Transverse colon (tissue), 4 donors: ENCODE data around the gene MRPS31. TPM values are rescaled to one million over a fixed set of nuclear protein-coding genes. Genes with fewer than 3 reads are reported as not detected.

ENCODE experiments used
- DNase-seq: peaks from one replicate; pipeline ENCODE4 v3.0.0-alpha.2; 2019
- H3K27ac ChIP-seq, 4 donors: fragments of 200-600 bp; sonication (generic); 2 replicates each; pipeline ENCODE4 v1.5.1; 2016 to 2018; ENCODE audit warnings: inconsistent platforms in 4 of 4
- H3K27me3 ChIP-seq: fragments of 200-600 bp; sonication (generic); 2 replicates; pipeline ENCODE4 v1.5.1; 2017; ENCODE audit warnings: inconsistent platforms
- H3K36me3 ChIP-seq, 4 donors: fragments of 200-600 bp; sonication (generic); 2 replicates each; pipeline ENCODE4 v1.5.1; 2017 to 2019; ENCODE audit warnings: inconsistent platforms in 4 of 4
- H3K4me1 ChIP-seq, 4 donors: fragments of 200-600 bp; sonication (generic); 2 replicates each; pipeline ENCODE4 v1.5.1; 2017 to 2020; ENCODE audit warnings: inconsistent platforms in 4 of 4
- H3K4me3 ChIP-seq, 4 donors: fragments of 200-600 bp; sonication (generic); 1 replicate in 1 of 4; 2 replicates in 3 of 4; pipeline versions ENCODE4 v1.5.1 to v1.6.1; 2017 to 2019; ENCODE audit warnings: inconsistent platforms in 4 of 4
- H3K9me3 ChIP-seq, 2 donors: fragments of 200-600 bp; sonication (generic); 2 replicates each; pipeline ENCODE4 v1.5.1; 2017 to 2019; ENCODE audit warnings: inconsistent platforms in 2 of 2
- EP300 ChIP-seq: sonication (generic); formaldehyde crosslinking; IDR thresholded peaks from one replicate; pipeline ENCODE4 v1.6.1; 2017; ENCODE audit warnings: antibody characterized with exemption, low read depth
- POLR2A ChIP-seq: fragments of 450-650 bp; IDR thresholded peaks from one replicate; pipeline ENCODE4 v1.6.1; 2016; ENCODE audit warnings: antibody characterized with exemption, mild to moderate bottlenecking, moderate library complexity
- POLR2AphosphoS5 ChIP-seq, 3 donors: sonication (generic); formaldehyde crosslinking; IDR thresholded peaks; one replicate each; pipeline ENCODE4 v1.6.1; 2016; ENCODE audit warnings: antibody characterized with exemption in 3 of 3
- WGBS, 2 donors: methylation state at CpG; one replicate each; pipeline ENCODE4 v1.1.5; 2018; ENCODE audit warnings: low coverage in 1 of 2; 5-methylcytosine and 5-hydroxymethylcytosine counted together
- in situ Hi-C, 4 donors: fragments of 200-750 bp; cut with MboI; loops; one replicate each; pipeline versions ENCODE4 v1.15.0 to v1.15.1; 2017; ENCODE audit warnings: low sequenced_read_pairs in 3 of 4, low pct_ligation_motif_present in 1 of 4, low pct_unique_long_range_greater_than_20kb in 1 of 4
- intact Hi-C: fragments of 100-400 bp; cut with DNase I; formaldehyde crosslinking; loops from one replicate; pipeline ENCODE4 v1.15.1; 2023; ENCODE audit warnings: low total_unique reads
- total RNA-seq, 4 donors: library from RNA; depleted of rRNA; stranded (reverse); fragments of >200 nt; gene quantifications; one replicate each; pipeline ENCODE4 v1.1.0, GENCODE V29; 2016
- TF ChIP-seq, protein P1 (sequence below), 5 experiments: fragments of 200-600 bp in 3 of 5; fragments of 450-650 bp in 2 of 5; sonication (generic) in 3 of 5; IDR thresholded peaks; 1 replicate in 2 of 5; 2 replicates in 3 of 5; pipeline ENCODE4 v1.5.1; 2016 to 2017; ENCODE audit warnings: antibody characterized with exemption in 5 of 5, inconsistent platforms in 3 of 5, mild to moderate bottlenecking in 2 of 5, moderate library complexity in 1 of 5

The MRPS31 gene
- 10 to 100 TPM; 16.1 to 50.2 (median 25.0) TPM for total RNA-seq

- Histone ChIP-seq H3K4me1 (peaks cover 7 to 23% (median 10%) of the 10 kb centered on the region in 4 donors), H3K4me3 (peak within 1 kb of the TSS; percentile 57 to 80 (median 58)), H3K27me3 (no peaks in the 10 kb centered on the region), H3K27ac (peak within 1 kb of the TSS; percentile 84 to 91 (median 88)), H3K9me3 (no peaks in the 10 kb centered on the region), H3K36me3 (peaks cover 0 to 4% (median 0%) of the 10 kb centered on the region in 4 donors)
- TF ChIP-seq POLR2AphosphoS5 (IDR thresholded peaks at IDR 0.05) (peak; percentile 87 to 90 (median 90)), POLR2A (peak; percentile 66), EP300 (no peak)
- TF ChIP-seq, protein P1, sequence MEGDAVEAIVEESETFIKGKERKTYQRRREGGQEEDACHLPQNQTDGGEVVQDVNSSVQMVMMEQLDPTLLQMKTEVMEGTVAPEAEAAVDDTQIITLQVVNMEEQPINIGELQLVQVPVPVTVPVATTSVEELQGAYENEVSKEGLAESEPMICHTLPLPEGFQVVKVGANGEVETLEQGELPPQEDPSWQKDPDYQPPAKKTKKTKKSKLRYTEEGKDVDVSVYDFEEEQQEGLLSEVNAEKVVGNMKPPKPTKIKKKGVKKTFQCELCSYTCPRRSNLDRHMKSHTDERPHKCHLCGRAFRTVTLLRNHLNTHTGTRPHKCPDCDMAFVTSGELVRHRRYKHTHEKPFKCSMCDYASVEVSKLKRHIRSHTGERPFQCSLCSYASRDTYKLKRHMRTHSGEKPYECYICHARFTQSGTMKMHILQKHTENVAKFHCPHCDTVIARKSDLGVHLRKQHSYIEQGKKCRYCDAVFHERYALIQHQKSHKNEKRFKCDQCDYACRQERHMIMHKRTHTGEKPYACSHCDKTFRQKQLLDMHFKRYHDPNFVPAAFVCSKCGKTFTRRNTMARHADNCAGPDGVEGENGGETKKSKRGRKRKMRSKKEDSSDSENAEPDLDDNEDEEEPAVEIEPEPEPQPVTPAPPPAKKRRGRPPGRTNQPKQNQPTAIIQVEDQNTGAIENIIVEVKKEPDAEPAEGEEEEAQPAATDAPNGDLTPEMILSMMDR (IDR thresholded peaks at IDR 0.05): peak in 1 of 5 experiments; percentile 5
- in situ Hi-C loops: no loop called here
- intact Hi-C loops: loop anchor here (10.0 kb wide), 1 partner anchor 1086 kb away; no protein-coding TSS in a partner anchor
- 0% methylated on average over 5 to 26 of the region's 52 CpGs for WGBS, 2 donors
- peak; percentile 97 for DNase-seq
These were observed at the start of gene MRPS31 for GRCh38 chr13:40770934-40771618. Gene MRPS31, minus strand, starts transcription at chr13:40771190. Its CDS starts 54 bp downstream, at chr13:40771136.

- TF ChIP-seq, protein P1 (IDR thresholded peaks at IDR 0.05): no peak
- no peak for TF ChIP-seq POLR2AphosphoS5 (IDR thresholded peaks at IDR 0.05)
- TF ChIP-seq POLR2A: no peak
- TF ChIP-seq EP300: no peak
- intact Hi-C loops: no loop called here
- H3K9me3 ChIP-seq: peaks cover 0 to 7% of the 10 kb centered on the region in 2 donors
- peaks cover 0 to 8% (median 0%) of the 10 kb centered on the region in 4 donors for H3K36me3 ChIP-seq
- H3K4me1 ChIP-seq: no peaks in the 10 kb centered on the region
- in situ Hi-C loops: no loop called here
- no peaks in the 10 kb centered on the region for H3K27me3 ChIP-seq
- no peak overlapping the region for H3K27ac ChIP-seq
- H3K4me3 ChIP-seq: no peak overlapping the region
- 71 to 85% methylated on average over 1 of the region's 1 CpG for WGBS, 2 donors
- no peak for DNase-seq
These were observed 48.9 kb upstream of the MRPS31 start for GRCh38 chr13:40819797-40820315.

DNA sequence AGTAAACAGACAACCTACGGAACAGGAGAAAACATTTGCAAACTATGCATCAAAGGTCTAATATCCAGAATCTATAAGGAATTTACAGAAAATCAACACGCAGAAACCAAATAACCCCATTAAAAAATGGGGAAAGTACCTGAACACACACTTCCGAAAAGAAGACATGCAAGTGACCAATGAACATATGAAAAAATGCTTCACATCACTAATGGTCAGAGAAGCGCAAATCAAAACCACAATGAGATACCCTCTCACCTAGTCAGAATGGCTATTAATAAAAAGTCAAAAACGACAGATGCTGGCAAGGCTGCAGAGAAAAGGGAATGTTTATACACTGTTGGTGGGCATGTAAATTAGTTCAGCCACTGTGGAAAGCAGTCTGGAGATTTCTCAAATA, 47.9 kb upstream of the MRPS31 start:
- Histone ChIP-seq H3K4me1 (no peaks in the 10 kb centered on the region), H3K27me3 (no peaks in the 10 kb centered on the region), H3K36me3 (peaks cover 0 to 14% (median 0%) of the 10 kb centered on the region in 4 donors), H3K4me3 (no peak overlapping the region), H3K9me3 (peaks cover 0 to 9% of the 10 kb centered on the region in 2 donors), H3K27ac (no peak overlapping the region)
- TF ChIP-seq POLR2A: no peak
- TF ChIP-seq POLR2AphosphoS5 (IDR thresholded peaks at IDR 0.05): no peak
- TF ChIP-seq, protein P1 (IDR thresholded peaks at IDR 0.05): no peak
- no peak for TF ChIP-seq EP300
- no peak for DNase-seq
- intact Hi-C loops (no loop called here), in situ Hi-C loops (no loop called here)
- WGBS, 2 donors: 73 to 93% methylated on average over 4 to 5 of the region's 5 CpGs

GRCh38 chr13:40814803-40815202, 43.8 kb upstream of the MRPS31 start:
- Histone ChIP-seq H3K9me3 (peaks cover 0 to 9% of the 10 kb centered on the region in 2 donors), H3K4me1 (no peaks in the 10 kb centered on the region), H3K36me3 (peaks cover 0 to 18% (median 0%) of the 10 kb centered on the region in 4 donors), H3K4me3 (no peak overlapping the region), H3K27ac (no peak overlapping the region), H3K27me3 (no peaks in the 10 kb centered on the region)
- no peak for DNase-seq
- TF ChIP-seq POLR2A (no peak), POLR2AphosphoS5 (IDR thresholded peaks at IDR 0.05) (no peak), EP300 (no peak)
- TF ChIP-seq, protein P1 (IDR thresholded peaks at IDR 0.05): no peak
- 100% methylated on average over 2 of the region's 2 CpGs for WGBS, 2 donors
- intact Hi-C loops: no loop called here
- in situ Hi-C loops: no loop called here
